ENCODE results near the gene FGD3. TPM values are rescaled to one million over a fixed set of nuclear protein-coding genes. Genes with fewer than 3 reads are reported as not detected.

The FGD3 gene
- total RNA-seq, 4 donors from 2014 or later: 4.3 to 5.1 (median 4.9) TPM

DNA sequence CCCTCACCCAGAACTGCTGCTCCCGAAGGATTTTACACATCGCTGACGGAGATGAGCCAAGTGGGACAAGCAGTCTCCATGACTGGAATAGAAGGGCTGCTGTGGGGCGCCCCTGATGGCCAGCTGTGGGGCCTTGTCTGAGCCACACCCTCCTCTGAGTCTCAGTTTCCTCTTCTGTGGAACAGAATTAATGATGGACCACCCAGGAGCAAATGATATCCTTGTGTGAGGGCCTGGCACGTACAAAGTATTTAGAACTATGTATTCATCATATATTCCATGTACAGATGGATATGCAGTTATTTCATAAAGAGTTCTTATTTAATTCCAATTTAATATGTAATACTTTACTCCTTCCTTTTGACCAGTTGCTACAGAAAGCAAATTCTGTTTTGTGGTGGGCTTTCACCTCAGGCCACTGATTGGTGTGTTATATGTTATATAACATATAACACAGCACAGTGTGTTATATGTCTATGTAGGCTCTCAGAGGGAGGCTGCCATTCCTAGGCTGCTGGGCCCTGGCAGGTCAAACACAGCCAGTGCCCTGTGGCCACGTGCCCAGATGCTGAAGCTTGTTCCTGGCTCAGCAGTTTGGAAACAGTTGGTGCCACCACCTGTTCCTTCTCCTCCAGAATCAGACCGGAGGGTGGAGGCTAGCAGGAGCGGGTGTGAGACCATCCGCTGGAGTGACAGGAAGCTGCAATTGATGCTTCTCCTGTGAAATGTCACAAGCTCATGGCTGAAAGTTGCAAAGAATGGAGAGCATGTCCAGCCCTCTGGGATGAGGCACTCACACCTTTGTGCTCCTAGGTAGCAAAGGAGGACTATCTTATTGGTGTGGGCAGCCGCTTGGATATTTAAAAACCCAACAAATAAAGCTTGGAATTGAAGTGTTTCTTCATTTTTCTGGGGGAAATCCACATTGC lies 4.4 kb upstream of the FGD3 start:
- TF ChIP-seq, protein P1, sequence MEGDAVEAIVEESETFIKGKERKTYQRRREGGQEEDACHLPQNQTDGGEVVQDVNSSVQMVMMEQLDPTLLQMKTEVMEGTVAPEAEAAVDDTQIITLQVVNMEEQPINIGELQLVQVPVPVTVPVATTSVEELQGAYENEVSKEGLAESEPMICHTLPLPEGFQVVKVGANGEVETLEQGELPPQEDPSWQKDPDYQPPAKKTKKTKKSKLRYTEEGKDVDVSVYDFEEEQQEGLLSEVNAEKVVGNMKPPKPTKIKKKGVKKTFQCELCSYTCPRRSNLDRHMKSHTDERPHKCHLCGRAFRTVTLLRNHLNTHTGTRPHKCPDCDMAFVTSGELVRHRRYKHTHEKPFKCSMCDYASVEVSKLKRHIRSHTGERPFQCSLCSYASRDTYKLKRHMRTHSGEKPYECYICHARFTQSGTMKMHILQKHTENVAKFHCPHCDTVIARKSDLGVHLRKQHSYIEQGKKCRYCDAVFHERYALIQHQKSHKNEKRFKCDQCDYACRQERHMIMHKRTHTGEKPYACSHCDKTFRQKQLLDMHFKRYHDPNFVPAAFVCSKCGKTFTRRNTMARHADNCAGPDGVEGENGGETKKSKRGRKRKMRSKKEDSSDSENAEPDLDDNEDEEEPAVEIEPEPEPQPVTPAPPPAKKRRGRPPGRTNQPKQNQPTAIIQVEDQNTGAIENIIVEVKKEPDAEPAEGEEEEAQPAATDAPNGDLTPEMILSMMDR (IDR thresholded peaks at IDR 0.05): no peak
- TF ChIP-seq POLR2AphosphoS5 (IDR thresholded peaks at IDR 0.05) (no peak), EP300 (IDR thresholded peaks at IDR 0.05) (no peak), POLR2A (IDR thresholded peaks at IDR 0.05; ENCODE audit: low read depth) (no peak)
- no peak for DNase-seq (ENCODE audit: extremely low spot score)
- 86% methylated on average over 10 of the region's 10 CpGs for WGBS
- Histone ChIP-seq H3K9me3 (no peaks in the 10 kb centered on the region), H3K27me3 (peaks cover 0 to 25% (median 4%) of the 10 kb centered on the region in 4 donors), H3K27ac (replicated peaks in 1 of 4) (no peak overlapping the region), H3K4me3 (no peak overlapping the region), H3K36me3 (no peaks in the 10 kb centered on the region), H3K4me1 (peaks cover 7 to 12% (median 11%) of the 10 kb centered on the region in 4 donors)
- intact Hi-C loops (cut with DNase I): no loop called here

DNA sequence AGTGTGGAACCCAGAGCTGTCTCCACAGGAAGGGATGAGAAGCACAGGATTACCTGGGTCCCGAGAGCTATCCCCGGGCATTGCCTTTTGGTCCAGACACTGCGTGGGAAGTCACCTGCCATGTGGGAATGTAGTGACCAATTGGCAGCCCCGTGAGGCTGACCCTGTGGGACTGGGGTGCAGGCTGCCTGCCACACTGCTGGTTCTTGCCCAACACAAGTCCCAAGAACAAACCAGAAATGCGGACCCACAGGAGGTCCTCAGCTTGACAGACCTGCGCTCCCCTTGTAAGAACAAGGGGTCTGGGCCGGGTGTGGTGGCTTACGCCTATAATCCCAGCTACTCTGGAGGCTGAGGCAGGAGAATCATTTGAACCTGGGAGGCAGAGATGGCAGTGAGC lies 2.4 kb upstream of the FGD3 start:
- no peak for TF ChIP-seq POLR2A (IDR thresholded peaks at IDR 0.05; ENCODE audit: low read depth)
- TF ChIP-seq EP300 (IDR thresholded peaks at IDR 0.05): no peak
- TF ChIP-seq, protein P1 (IDR thresholded peaks at IDR 0.05): no peak
- no peak for TF ChIP-seq POLR2AphosphoS5 (IDR thresholded peaks at IDR 0.05)
- Histone ChIP-seq H3K9me3 (no peaks in the 10 kb centered on the region), H3K4me1 (peaks cover 7 to 14% (median 11%) of the 10 kb centered on the region in 4 donors), H3K36me3 (no peaks in the 10 kb centered on the region), H3K27ac (replicated peaks in 1 of 4) (no peak overlapping the region), H3K4me3 (no peak overlapping the region), H3K27me3 (peaks cover 0 to 45% (median 6%) of the 10 kb centered on the region in 4 donors)
- 98% methylated on average over 7 of the region's 8 CpGs for WGBS
- intact Hi-C loops (cut with DNase I): no loop called here
- DNase-seq (ENCODE audit: extremely low spot score): no peak

DNA sequence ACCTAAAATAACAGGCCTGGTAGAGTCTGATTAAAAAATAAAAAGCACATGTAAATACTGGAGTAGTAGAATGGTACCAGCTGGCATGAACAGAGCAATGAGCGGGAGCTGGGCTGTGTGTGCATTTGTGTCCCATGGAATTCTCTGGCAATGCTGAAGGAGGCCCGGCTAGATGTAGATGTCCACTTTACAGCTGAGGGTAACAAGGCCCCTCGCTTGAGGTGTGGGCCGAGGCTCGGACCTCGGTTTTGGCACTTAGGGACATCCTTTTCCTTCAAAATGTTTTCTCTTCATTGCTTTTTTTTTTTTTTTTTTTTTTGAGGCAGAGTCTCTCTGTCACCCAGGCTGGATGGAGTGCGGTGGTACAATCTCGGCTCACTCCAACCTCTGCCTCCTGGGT lies 1.5 kb upstream of the FGD3 start:
- intact Hi-C loops (cut with DNase I): no loop called here
- Histone ChIP-seq H3K27me3 (peaks cover 0 to 44% (median 6%) of the 10 kb centered on the region in 4 donors), H3K36me3 (no peaks in the 10 kb centered on the region), H3K27ac (replicated peaks in 1 of 4) (no peak overlapping the region), H3K9me3 (no peaks in the 10 kb centered on the region), H3K4me1 (peaks cover 7 to 14% (median 11%) of the 10 kb centered on the region in 4 donors), H3K4me3 (no peak overlapping the region)
- TF ChIP-seq EP300 (IDR thresholded peaks at IDR 0.05) (no peak), POLR2A (IDR thresholded peaks at IDR 0.05; ENCODE audit: low read depth) (no peak), POLR2AphosphoS5 (IDR thresholded peaks at IDR 0.05) (no peak)
- TF ChIP-seq, protein P1 (IDR thresholded peaks at IDR 0.05): no peak
- WGBS: 94% methylated on average over 8 of the region's 8 CpGs
- DNase-seq (ENCODE audit: extremely low spot score): no peak

DNA sequence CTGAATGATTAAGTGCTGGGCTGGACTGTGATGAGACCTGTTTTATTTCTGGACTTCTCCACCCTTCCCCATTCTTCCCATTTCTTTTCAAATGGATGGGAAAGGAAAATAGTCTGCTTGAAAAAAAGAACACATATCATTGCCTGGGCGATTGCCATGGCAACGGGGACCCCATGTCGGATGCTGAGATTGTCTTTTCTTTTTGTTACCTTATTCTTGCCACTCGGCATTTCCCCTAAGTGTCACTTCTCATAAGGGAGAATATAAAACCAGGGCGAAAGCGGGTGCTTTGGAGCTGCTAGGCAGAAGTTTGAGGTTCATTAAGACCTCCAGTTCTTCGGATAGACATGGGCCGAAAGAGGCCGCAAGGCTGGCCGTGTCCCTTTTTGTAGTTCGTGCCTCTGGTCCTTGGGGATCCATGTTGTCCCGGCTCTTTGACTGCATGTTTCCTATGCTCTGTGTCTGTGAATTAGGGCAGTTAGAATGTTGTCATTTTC lies 763 bp downstream of the FGD3 start:
- Histone ChIP-seq H3K27me3 (peaks cover 0 to 48% (median 6%) of the 10 kb centered on the region in 4 donors), H3K4me3 (peak overlapping the region; percentile 51 to 63 (median 54)), H3K27ac (replicated peaks in 1 of 4) (no peak overlapping the region), H3K36me3 (no peaks in the 10 kb centered on the region), H3K4me1 (peaks cover 7 to 14% (median 11%) of the 10 kb centered on the region in 4 donors), H3K9me3 (no peaks in the 10 kb centered on the region)
- intact Hi-C loops (cut with DNase I): no loop called here
- DNase-seq (ENCODE audit: extremely low spot score): no peak
- 84% methylated on average over 12 of the region's 12 CpGs for WGBS
- TF ChIP-seq POLR2AphosphoS5 (IDR thresholded peaks at IDR 0.05) (no peak), POLR2A (IDR thresholded peaks at IDR 0.05; ENCODE audit: low read depth) (no peak), EP300 (IDR thresholded peaks at IDR 0.05) (no peak)
- TF ChIP-seq, protein P1 (IDR thresholded peaks at IDR 0.05): no peak

Data from esophagus muscularis mucosa (tissue), 4 donors.